ENCODE data around the gene ADGRV1.

ADGRV1 gene

DNA sequence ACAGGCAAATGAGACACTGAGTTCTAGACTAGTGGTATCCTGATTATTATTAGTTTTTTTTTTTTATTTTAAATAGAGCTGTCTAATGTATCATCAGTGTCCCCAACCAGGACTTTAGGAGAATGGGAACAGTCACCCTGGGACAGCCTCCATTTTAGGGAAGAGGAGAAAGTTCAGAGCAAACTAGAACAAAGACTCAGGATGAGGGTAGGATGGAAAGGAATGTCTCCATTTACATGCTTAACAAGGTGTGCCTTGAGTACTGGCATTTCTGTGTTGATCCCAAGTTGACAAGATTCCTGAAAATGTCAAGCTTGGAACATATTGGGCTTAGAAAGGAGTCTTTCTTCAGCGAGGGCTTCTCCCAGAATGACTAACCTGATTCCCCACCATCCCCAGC, 601.0 kb downstream of the ADGRV1 start:
- DNase-seq (ENCODE audit: low spot score): no peak
- TF ChIP-seq, protein P1, sequence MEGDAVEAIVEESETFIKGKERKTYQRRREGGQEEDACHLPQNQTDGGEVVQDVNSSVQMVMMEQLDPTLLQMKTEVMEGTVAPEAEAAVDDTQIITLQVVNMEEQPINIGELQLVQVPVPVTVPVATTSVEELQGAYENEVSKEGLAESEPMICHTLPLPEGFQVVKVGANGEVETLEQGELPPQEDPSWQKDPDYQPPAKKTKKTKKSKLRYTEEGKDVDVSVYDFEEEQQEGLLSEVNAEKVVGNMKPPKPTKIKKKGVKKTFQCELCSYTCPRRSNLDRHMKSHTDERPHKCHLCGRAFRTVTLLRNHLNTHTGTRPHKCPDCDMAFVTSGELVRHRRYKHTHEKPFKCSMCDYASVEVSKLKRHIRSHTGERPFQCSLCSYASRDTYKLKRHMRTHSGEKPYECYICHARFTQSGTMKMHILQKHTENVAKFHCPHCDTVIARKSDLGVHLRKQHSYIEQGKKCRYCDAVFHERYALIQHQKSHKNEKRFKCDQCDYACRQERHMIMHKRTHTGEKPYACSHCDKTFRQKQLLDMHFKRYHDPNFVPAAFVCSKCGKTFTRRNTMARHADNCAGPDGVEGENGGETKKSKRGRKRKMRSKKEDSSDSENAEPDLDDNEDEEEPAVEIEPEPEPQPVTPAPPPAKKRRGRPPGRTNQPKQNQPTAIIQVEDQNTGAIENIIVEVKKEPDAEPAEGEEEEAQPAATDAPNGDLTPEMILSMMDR (IDR thresholded peaks at IDR 0.05): no peak

DNA sequence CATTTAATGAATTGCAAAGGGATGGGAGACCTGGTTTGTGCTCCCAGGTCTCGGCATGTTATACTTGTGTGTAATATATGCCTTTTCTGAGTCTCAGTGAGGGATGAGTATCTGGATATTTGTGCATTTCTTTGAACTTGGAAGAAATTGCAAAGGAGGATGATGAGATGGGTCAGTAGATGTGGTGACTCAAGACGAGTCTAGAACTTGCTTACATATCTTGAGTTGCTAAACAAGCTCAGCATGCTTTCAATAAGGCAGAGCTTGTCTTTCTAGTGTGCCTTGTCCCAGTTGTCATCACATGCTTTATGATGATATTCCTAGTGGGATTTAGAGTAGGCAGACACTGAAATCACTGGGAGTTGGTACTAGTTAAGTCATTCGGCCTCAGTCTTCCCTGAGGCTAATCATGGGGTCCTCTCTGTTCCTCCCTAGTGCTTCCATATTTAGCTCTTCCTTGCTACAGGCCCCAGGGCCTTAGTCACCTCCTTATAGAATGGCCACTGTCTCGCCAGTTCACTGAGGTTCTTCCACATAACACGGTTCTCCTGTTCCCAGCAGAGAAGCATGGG, 602.2 kb downstream of the ADGRV1 start:
- TF ChIP-seq, protein P1 (IDR thresholded peaks at IDR 0.05): no peak
- Histone ChIP-seq H3K27ac (no peak overlapping the region), H3K4me3 (no peak overlapping the region)
- no peak for DNase-seq (ENCODE audit: low spot score)

More for the DNA sequence above, 601.0 kb downstream of the ADGRV1 start:
- no peak overlapping the region for H3K4me3 ChIP-seq
- H3K27ac ChIP-seq: no peak overlapping the region

DNA sequence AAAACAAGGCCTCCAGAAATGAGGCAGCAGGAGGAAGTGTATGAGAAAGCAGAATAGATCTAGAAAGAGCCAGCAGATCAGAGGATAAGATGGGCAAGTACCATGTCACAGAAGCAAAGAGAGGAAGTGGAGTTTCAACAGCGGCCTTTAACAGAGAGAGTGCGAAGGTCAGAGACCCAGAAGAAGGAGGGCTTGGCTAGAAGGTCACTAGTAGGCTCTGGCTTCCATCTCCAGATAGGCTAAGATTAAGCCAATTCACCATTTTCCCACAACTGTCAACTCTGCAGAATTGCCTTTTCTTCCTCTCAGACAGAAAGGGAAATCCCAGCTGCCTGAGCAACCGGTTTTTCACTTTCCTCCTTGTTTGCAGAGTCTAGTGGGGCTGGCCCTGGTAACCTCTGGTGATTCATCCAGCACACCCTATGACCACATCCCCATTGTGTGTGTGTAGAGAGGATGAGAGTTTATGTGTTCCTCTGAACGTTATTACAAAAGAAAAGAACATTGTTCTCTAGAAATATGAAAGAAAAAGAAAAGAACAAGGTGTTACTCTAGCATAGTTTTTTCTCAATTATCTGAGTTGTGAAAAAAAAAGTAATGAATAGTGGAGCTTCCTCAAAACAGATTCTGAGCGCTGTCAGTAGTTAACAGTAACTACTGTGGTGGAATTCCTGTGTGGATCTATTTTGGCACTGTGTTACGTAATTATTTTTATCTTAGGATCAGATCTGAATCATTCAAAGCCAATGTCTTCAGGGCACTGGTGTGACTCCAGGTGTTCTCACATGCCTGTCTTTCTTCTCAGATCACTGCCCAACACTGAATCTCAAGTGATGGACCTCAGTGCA, 604.2 kb downstream of the ADGRV1 start:
- peak overlapping the region in 1 of 2 donors; percentile 76 for H3K27ac ChIP-seq
- no peak overlapping the region for H3K4me3 ChIP-seq
- DNase-seq (ENCODE audit: low spot score): no peak
- TF ChIP-seq, protein P1 (IDR thresholded peaks at IDR 0.05): no peak

DNA sequence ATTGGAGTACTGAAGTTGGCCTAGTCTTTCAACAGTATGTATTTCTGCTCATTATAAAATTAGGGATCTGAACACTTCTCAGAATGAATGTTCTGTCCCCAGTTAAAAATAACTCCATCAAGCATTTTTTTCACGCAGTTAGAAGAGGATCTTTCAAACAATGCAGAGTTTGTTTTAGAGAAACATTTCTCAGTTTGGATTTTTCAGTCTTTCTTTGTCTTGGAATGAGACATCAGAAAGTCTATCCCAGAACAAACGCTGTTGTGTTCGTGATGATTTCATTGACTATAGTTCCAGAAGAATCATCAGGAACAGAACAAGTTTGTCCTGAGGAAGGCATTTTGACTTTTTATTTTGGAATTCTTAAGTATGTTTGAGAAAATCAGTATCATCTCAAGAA, 605.8 kb downstream of the ADGRV1 start:
- Histone ChIP-seq H3K4me3 (no peak overlapping the region), H3K27ac (peak overlapping the region in 1 of 2 donors; percentile 50)
- no peak for DNase-seq (ENCODE audit: low spot score)
- TF ChIP-seq, protein P1 (IDR thresholded peaks at IDR 0.05): no peak

DNA sequence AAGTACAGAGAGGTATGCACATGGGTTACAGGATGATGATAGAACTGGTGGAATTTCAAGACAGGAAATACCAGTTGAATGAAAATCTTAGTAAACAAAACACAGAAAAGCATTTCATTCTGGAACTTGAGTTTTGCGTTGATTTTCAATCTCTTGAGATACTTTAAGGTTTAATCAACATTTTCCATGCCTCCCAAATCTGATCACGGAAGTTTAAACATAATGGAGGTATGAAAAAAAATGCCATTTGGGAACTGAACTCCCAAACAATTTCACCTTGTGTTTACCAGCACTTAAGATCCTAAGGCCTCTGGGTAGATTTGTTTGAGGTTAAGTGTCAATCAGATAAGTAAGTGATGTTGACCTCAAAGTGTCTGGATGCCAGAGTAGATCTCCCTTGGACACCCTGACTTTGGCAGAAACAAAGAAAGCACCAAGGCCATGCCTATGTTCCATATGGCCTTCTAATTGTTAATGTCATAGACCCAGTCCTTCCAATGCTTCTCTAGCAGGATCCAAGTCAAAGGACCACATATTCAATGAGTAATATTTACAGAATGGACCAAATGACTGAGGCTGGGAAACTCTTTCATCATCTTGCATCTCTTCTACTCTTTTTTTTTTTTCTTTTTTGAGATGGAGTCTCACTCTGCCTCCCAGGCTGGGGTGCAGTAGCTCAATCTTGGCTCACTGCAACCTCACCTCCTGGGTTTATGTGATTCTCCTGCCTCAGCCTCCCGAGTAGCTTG, 607.6 kb downstream of the ADGRV1 start:
- TF ChIP-seq, protein P1 (IDR thresholded peaks at IDR 0.05): no peak
- Histone ChIP-seq H3K27ac (no peak overlapping the region), H3K4me3 (no peak overlapping the region)
- no peak for DNase-seq (ENCODE audit: low spot score)

DNA sequence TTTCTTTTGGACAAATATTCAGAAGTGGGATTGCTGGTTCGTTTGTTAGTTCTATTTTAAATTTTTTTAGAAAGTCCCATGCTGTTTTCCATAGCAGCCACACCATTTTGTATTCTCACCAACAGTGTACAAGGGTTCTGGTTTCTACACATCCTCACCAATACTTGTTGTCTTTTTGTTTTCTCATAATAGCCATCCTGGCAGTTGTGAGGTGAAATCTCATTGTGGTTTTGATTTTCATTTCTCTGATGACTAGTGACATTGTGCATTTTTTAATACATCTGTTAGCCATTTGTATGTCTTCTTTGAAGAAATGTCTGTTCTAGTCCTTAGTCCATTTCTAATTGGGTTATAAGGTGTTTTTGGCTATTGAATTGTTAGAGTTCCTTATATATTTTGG, 610.3 kb downstream of the ADGRV1 start:
- no peak overlapping the region for H3K4me3 ChIP-seq
- DNase-seq (ENCODE audit: low spot score): no peak
- no peak overlapping the region for H3K27ac ChIP-seq
- TF ChIP-seq, protein P1 (IDR thresholded peaks at IDR 0.05): no peak
